ENCODE results near the gene FIS1.

Gene FIS1

DNA sequence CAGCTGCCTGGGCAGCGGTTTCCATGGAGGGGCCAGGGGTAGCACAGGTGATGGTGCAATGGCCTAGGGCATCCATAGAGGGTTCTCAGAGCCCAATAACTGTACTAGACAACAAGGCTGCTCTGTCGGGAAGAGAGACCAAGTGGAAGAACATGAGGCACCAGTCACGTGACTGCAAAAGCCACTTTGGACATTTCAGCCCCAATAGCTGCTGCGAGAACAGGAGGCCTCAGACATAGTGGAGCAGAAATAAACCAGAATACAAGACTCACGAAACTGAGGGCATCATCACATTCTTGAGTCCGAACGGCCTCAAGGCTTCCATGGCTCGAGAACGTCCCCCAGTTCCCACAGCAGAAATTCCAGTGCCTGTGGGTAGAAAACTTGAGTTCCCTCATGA, 32.3 kb upstream of the FIS1 start:
- no peaks in the 10 kb centered on the region for H3K9me3 ChIP-seq (ENCODE audit: severe bottlenecking)
- no peaks in the 10 kb centered on the region for H3K36me3 ChIP-seq (ENCODE audit: low read depth)
- H3K27ac ChIP-seq (ENCODE audit: poor library complexity, severe bottlenecking), result no peak overlapping the region
- no peaks in the 10 kb centered on the region for H3K4me1 ChIP-seq (ENCODE audit: insufficient read depth, poor library complexity, severe bottlenecking)
- no peak overlapping the region for H3K4me3 ChIP-seq (ENCODE audit: severe bottlenecking)
- ATAC-seq (ENCODE audit: low read depth), result no peak
- H3K27me3 ChIP-seq (ENCODE audit: insufficient read depth, poor library complexity, severe bottlenecking), result no peaks in the 10 kb centered on the region
- DNase-seq (ENCODE audit: low spot score), result no peak
- TF ChIP-seq, protein P1, sequence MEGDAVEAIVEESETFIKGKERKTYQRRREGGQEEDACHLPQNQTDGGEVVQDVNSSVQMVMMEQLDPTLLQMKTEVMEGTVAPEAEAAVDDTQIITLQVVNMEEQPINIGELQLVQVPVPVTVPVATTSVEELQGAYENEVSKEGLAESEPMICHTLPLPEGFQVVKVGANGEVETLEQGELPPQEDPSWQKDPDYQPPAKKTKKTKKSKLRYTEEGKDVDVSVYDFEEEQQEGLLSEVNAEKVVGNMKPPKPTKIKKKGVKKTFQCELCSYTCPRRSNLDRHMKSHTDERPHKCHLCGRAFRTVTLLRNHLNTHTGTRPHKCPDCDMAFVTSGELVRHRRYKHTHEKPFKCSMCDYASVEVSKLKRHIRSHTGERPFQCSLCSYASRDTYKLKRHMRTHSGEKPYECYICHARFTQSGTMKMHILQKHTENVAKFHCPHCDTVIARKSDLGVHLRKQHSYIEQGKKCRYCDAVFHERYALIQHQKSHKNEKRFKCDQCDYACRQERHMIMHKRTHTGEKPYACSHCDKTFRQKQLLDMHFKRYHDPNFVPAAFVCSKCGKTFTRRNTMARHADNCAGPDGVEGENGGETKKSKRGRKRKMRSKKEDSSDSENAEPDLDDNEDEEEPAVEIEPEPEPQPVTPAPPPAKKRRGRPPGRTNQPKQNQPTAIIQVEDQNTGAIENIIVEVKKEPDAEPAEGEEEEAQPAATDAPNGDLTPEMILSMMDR (IDR thresholded peaks at IDR 0.05; ENCODE audit: poor library complexity, severe bottlenecking), result no peak

DNA sequence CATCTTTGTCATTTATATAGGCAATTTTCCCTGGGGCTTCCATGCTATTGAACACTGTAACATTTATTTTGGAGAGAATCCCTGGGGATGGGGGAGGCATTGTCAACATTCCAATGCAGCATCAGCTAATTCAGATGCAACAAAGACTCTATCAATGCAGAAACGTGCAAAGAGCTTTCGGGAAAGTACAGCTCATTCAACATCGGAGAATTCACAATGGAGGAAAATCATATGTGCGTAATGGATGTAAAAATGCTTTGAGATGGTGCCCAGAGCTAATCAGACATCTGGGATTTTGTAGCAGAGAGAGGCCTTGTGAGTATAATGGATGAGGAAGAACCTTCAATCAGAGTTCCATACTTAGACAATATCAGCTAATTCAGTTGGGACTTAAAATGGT, 28.3 kb upstream of the FIS1 start:
- Histone ChIP-seq H3K9me3 (ENCODE audit: severe bottlenecking) (no peaks in the 10 kb centered on the region), H3K4me3 (ENCODE audit: severe bottlenecking) (no peak overlapping the region), H3K36me3 (ENCODE audit: low read depth) (no peaks in the 10 kb centered on the region), H3K27me3 (ENCODE audit: insufficient read depth, poor library complexity, severe bottlenecking) (no peaks in the 10 kb centered on the region), H3K4me1 (ENCODE audit: insufficient read depth, poor library complexity, severe bottlenecking) (no peaks in the 10 kb centered on the region), H3K27ac (ENCODE audit: poor library complexity, severe bottlenecking) (no peak overlapping the region)
- DNase-seq (ENCODE audit: low spot score) (no peak), ATAC-seq (ENCODE audit: low read depth) (no peak)
- TF ChIP-seq, protein P1 (IDR thresholded peaks at IDR 0.05; ENCODE audit: poor library complexity, severe bottlenecking), result no peak

DNA sequence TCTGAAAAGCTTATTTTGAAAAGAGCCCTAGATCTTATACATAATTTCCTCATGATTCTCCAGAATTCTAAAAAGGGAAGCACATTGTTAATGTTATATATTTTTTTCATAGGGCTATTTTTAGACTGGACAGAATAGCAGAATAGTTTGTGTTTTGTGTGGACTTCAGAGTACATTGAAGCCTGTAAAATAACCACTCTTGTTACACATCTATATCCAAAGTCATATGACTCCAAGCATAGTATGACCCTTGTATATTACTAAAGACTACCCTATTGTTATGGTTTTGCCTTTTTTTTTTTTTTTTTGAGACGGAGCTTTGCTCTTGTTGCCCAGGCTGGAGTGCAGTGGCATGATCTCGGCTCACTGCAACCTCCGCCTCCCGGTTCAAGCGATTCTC, 26.1 kb upstream of the FIS1 start:
- ATAC-seq (ENCODE audit: low read depth) (no peak), DNase-seq (ENCODE audit: low spot score) (no peak)
- TF ChIP-seq, protein P1 (IDR thresholded peaks at IDR 0.05; ENCODE audit: poor library complexity, severe bottlenecking), result no peak
- Histone ChIP-seq H3K4me1 (ENCODE audit: insufficient read depth, poor library complexity, severe bottlenecking) (no peaks in the 10 kb centered on the region), H3K4me3 (ENCODE audit: severe bottlenecking) (no peak overlapping the region), H3K9me3 (ENCODE audit: severe bottlenecking) (no peaks in the 10 kb centered on the region), H3K36me3 (ENCODE audit: low read depth) (no peaks in the 10 kb centered on the region), H3K27ac (ENCODE audit: poor library complexity, severe bottlenecking) (no peak overlapping the region), H3K27me3 (ENCODE audit: insufficient read depth, poor library complexity, severe bottlenecking) (no peaks in the 10 kb centered on the region)

DNA sequence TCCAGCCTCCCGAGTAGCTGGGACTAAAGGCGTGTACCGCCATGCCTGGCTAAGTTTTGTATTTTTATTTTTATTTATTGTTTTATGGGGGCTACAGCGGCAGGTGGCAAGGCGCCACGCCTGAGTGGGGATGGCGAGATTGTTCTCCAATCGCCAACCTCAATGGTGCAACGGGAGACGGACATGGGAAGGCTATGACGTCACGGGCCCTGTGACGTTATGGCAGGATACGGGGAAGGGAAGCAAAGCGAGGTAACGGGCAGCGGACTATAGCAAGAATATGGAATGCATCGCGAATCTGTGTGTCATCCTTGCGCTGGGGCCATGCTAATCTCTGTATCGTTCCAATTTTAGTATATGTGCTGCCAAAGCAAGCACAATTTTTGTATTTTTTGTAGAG, 24.8 kb upstream of the FIS1 start:
- H3K27me3 ChIP-seq (ENCODE audit: insufficient read depth, poor library complexity, severe bottlenecking), result no peaks in the 10 kb centered on the region
- H3K36me3 ChIP-seq (ENCODE audit: low read depth), result no peaks in the 10 kb centered on the region

More for the DNA sequence above, 24.8 kb upstream of the FIS1 start:
- no peak for DNase-seq (ENCODE audit: low spot score)
- no peak overlapping the region for H3K4me3 ChIP-seq (ENCODE audit: severe bottlenecking)
- TF ChIP-seq, protein P1 (IDR thresholded peaks at IDR 0.05; ENCODE audit: poor library complexity, severe bottlenecking), result no peak
- no peaks in the 10 kb centered on the region for H3K4me1 ChIP-seq (ENCODE audit: insufficient read depth, poor library complexity, severe bottlenecking)
- H3K27ac ChIP-seq (ENCODE audit: poor library complexity, severe bottlenecking), result no peak overlapping the region
- ATAC-seq (ENCODE audit: low read depth), result no peak
- H3K9me3 ChIP-seq (ENCODE audit: severe bottlenecking), result no peaks in the 10 kb centered on the region
